ENCODE results near the gene LBP. TPM values are rescaled to one million over a fixed set of nuclear protein-coding genes. Genes with fewer than 3 reads are reported as not detected.

LBP gene
- total and polyA plus RNA-seq, 2 of the 13 experiments (the other 11 are each of a cell fraction or from before 2014, with no cell fraction given): 0.07 to 0.20 TPM

DNA sequence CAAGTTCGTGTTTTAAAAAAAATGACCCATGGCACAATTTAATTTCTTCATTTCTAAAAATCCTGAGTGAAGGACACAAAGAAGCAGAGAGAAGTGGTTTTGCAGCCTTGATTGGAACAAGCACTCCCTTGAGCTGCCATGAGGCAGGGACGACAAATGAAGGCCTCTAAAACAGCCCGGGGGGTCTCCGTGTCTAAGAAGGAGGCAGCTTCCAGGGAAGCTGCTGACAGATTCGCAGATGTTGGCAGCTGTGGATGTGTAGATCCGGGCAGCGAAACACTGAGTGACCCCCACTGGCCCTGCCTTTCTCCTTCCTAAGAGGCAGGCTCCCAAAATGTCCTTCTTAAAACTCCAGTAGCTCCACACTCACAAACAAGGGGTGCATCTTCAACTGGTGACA is 9.6 kb upstream of the LBP start (continued):
- no peak for TF ChIP-seq LCORL (IDR thresholded peaks at IDR 0.05)
- no peak for TF ChIP-seq LCORL (CRISPR knock-in tag; IDR thresholded peaks at IDR 0.05)
- TF ChIP-seq, protein P1, sequence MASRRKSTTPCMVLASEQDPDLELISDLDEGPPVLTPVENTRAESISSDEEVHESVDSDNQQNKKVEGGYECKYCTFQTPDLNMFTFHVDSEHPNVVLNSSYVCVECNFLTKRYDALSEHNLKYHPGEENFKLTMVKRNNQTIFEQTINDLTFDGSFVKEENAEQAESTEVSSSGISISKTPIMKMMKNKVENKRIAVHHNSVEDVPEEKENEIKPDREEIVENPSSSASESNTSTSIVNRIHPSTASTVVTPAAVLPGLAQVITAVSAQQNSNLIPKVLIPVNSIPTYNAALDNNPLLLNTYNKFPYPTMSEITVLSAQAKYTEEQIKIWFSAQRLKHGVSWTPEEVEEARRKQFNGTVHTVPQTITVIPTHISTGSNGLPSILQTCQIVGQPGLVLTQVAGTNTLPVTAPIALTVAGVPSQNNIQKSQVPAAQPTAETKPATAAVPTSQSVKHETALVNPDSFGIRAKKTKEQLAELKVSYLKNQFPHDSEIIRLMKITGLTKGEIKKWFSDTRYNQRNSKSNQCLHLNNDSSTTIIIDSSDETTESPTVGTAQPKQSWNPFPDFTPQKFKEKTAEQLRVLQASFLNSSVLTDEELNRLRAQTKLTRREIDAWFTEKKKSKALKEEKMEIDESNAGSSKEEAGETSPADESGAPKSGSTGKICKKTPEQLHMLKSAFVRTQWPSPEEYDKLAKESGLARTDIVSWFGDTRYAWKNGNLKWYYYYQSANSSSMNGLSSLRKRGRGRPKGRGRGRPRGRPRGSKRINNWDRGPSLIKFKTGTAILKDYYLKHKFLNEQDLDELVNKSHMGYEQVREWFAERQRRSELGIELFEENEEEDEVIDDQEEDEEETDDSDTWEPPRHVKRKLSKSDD (CRISPR knock-in tag; IDR thresholded peaks at IDR 0.05; ENCODE audit: low read depth): no peak
- no peak for TF ChIP-seq SALL2 (CRISPR knock-in tag; IDR thresholded peaks at IDR 0.05)
- no peak for TF ChIP-seq SMAD3 (CRISPR knock-in tag; IDR thresholded peaks at IDR 0.05)
- no peak for TF ChIP-seq ATRX (CRISPR knock-in tag; IDR thresholded peaks at IDR 0.05; ENCODE audit: borderline replicate concordance)
- TF ChIP-seq, protein P2, sequence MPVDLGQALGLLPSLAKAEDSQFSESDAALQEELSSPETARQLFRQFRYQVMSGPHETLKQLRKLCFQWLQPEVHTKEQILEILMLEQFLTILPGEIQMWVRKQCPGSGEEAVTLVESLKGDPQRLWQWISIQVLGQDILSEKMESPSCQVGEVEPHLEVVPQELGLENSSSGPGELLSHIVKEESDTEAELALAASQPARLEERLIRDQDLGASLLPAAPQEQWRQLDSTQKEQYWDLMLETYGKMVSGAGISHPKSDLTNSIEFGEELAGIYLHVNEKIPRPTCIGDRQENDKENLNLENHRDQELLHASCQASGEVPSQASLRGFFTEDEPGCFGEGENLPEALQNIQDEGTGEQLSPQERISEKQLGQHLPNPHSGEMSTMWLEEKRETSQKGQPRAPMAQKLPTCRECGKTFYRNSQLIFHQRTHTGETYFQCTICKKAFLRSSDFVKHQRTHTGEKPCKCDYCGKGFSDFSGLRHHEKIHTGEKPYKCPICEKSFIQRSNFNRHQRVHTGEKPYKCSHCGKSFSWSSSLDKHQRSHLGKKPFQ (CRISPR knock-in tag; IDR thresholded peaks at IDR 0.05; ENCODE audit: insufficient replicate concordance): no peak

DNA sequence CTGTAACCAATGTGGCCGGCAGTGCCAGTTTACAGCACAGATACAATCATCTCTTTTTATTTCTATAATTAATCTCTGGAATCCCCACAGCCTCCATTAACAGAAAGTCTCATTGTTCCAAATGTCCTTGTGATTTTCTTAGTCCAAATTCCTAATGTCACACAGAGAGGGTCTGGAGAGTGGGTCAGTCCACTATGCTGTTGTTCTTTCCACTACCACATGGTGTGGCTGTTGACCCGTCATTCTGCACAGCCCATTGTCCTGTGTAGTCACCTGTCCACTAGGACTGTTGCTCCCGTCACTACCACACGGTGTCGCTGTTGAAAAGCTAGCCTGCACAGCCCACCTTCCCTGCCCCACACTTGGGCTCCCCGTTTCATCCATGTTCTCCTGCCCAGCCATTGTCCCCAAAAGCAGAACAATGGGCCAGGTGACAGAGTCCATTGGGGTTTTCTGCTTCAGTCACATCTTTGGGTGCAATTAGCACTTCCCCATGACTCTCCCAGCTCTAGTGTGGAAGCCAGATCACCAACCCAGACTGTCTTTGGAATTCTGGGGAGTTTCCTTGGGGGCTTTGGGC is 8.6 kb upstream of the LBP start:
- CTCF ChIA-PET (ENCODE audit: low intra/inter-chr PET ratio, low total read pairs): interaction anchor here (0.6 to 2.7 kb wide), 3 partner anchors 18 to 97 kb away, joined by 3 to 38 read pairs (median 9); partner anchors contain the start of gene SNHG17
- ATAC-seq (peak; percentile 88), DNase-seq (ENCODE audit: low spot score) (peak; percentile 72), FAIRE-seq (peak; percentile 58)
- peaks cover 0 to 13% of the 10 kb centered on the region in 2 experiments; a peak in 1 of 5 replicates for H3K27me3 ChIP-seq (ENCODE audit: control insufficient read depth in 1 of 2, insufficient read depth in 2 of 2, low read length in 2 of 2)
- H3K79me2 ChIP-seq (ENCODE audit: insufficient read depth, low read length): no peaks in the 10 kb centered on the region
- peaks cover 13% of the 10 kb centered on the region for H3K4me1 ChIP-seq (ENCODE audit: insufficient read depth, low read length)
- no peak overlapping the region for H2AFZ ChIP-seq (ENCODE audit: low read length)
- intact Hi-C loops (cut with micrococcal nuclease; ENCODE audit: unreplicated experiment): loop anchor here (1.0 kb wide), 1 partner anchor 19 kb away; no protein-coding TSS in a partner anchor
- no peak overlapping the region for H3K4me2 ChIP-seq (ENCODE audit: low read depth, low read length)
- H3K9ac ChIP-seq (ENCODE audit: insufficient read depth, low read depth, low read length): no peak overlapping the region
- peaks cover 17% of the 10 kb centered on the region for H3K9me3 ChIP-seq (ENCODE audit: low read length)
- in situ Hi-C loops (cut with HindIII; ENCODE audit: extremely low pct_ligation_motif_present, low pct_unique_long_range_greater_than_20kb): loop anchor here (5.0 kb wide), 1 partner anchor 70 kb away; no protein-coding TSS in a partner anchor
- no TSS peak for BruUV-seq (replicated peaks)
- no peak overlapping the region for H3K4me3 ChIP-seq (replicated peaks in 1 of 3; ENCODE audit: insufficient read depth in 1 of 3, low read depth in 2 of 3, low read length in 3 of 3)
- 43% methylated on average over 6 of the region's 6 CpGs for WGBS (ENCODE audit: low lambda C conversion rate)
- POLR2A ChIA-PET: no interaction called here
- H3K36me3 ChIP-seq (replicated peaks in 1 of 2; ENCODE audit: control insufficient read depth in 1 of 2, insufficient read depth in 2 of 2, low read length in 2 of 2): no peaks in the 10 kb centered on the region
- no peaks in the 10 kb centered on the region for H4K20me1 ChIP-seq (ENCODE audit: insufficient read depth, low read length)
- H3K27ac ChIP-seq (ENCODE audit: extremely low read length, insufficient read depth, low read length): no peak overlapping the region
- TF ChIP-seq STAG1 (CRISPR knock-in tag; IDR thresholded peaks at IDR 0.05) (peak; percentile 90), SMAD1 (CRISPR knock-in tag; IDR thresholded peaks at IDR 0.05; ENCODE audit: borderline replicate concordance, low read depth) (no peak), ZBTB7B (CRISPR knock-in tag; IDR thresholded peaks at IDR 0.05) (no peak), NFATC3 (CRISPR knock-in tag; IDR thresholded peaks at IDR 0.05) (no peak)
- TF ChIP-seq, protein P3, sequence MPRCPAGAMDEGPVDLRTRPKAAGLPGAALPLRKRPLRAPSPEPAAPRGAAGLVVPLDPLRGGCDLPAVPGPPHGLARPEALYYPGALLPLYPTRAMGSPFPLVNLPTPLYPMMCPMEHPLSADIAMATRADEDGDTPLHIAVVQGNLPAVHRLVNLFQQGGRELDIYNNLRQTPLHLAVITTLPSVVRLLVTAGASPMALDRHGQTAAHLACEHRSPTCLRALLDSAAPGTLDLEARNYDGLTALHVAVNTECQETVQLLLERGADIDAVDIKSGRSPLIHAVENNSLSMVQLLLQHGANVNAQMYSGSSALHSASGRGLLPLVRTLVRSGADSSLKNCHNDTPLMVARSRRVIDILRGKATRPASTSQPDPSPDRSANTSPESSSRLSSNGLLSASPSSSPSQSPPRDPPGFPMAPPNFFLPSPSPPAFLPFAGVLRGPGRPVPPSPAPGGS (CRISPR knock-in tag; IDR thresholded peaks at IDR 0.05): no peak
- TF ChIP-seq, protein P4, sequence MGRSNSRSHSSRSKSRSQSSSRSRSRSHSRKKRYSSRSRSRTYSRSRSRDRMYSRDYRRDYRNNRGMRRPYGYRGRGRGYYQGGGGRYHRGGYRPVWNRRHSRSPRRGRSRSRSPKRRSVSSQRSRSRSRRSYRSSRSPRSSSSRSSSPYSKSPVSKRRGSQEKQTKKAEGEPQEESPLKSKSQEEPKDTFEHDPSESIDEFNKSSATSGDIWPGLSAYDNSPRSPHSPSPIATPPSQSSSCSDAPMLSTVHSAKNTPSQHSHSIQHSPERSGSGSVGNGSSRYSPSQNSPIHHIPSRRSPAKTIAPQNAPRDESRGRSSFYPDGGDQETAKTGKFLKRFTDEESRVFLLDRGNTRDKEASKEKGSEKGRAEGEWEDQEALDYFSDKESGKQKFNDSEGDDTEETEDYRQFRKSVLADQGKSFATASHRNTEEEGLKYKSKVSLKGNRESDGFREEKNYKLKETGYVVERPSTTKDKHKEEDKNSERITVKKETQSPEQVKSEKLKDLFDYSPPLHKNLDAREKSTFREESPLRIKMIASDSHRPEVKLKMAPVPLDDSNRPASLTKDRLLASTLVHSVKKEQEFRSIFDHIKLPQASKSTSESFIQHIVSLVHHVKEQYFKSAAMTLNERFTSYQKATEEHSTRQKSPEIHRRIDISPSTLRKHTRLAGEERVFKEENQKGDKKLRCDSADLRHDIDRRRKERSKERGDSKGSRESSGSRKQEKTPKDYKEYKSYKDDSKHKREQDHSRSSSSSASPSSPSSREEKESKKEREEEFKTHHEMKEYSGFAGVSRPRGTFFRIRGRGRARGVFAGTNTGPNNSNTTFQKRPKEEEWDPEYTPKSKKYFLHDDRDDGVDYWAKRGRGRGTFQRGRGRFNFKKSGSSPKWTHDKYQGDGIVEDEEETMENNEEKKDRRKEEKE (IDR thresholded peaks at IDR 0.05): no peak
- TF ChIP-seq, protein P5, sequence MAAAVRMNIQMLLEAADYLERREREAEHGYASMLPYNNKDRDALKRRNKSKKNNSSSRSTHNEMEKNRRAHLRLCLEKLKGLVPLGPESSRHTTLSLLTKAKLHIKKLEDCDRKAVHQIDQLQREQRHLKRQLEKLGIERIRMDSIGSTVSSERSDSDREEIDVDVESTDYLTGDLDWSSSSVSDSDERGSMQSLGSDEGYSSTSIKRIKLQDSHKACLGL (CRISPR knock-in tag; IDR thresholded peaks at IDR 0.05): no peak
